ENCODE data around the gene LGR5. TPM values are rescaled to one million over a fixed set of nuclear protein-coding genes. Genes with fewer than 3 reads are reported as not detected.

The LGR5 gene
- total and polyA plus RNA-seq, 2 donors (not counting 1 experiment from before 2014, with no cell fraction given), result not detected

- H3K4me1 ChIP-seq (ENCODE audit: control insufficient read depth, extremely low read depth, insufficient read depth, low read length), result no peaks in the 10 kb centered on the region
- H3K79me2 ChIP-seq (ENCODE audit: control insufficient read depth, insufficient read depth, low read length), result no peaks in the 10 kb centered on the region
- H3K9me3 ChIP-seq (ENCODE audit: control insufficient read depth, insufficient read depth, low read depth, low read length), result no peaks in the 10 kb centered on the region
- no peak overlapping the region for H2AFZ ChIP-seq (ENCODE audit: low read length)
- H3K4me2 ChIP-seq (ENCODE audit: extremely low read depth, insufficient read depth, low read length), result no peak overlapping the region
- H3K27me3 ChIP-seq (ENCODE audit: control insufficient read depth, insufficient read depth, low read length), result no peaks in the 10 kb centered on the region
- no peak overlapping the region for H3K9ac ChIP-seq (ENCODE audit: insufficient read depth, low read length)
- H4K20me1 ChIP-seq (ENCODE audit: control insufficient read depth, extremely low read depth, insufficient read depth, low read length), result no peaks in the 10 kb centered on the region
- TF ChIP-seq CTCF (conservative IDR thresholded peaks at IDR 0.05 in 1 of 2, IDR thresholded peaks at IDR 0.05 in 1 of 2; ENCODE audit: low read depth in 1 of 2, low read length in 2 of 2) (peak in 1 of 2 donors; percentile 52), EZH2 (IDR thresholded peaks at IDR 0.05; ENCODE audit: low read length, missing control alignments) (no peak)
- no peak overlapping the region for H3K27ac ChIP-seq (ENCODE audit: insufficient read depth, low read length)
- no peaks in the 10 kb centered on the region for H3K36me3 ChIP-seq (ENCODE audit: control insufficient read depth, insufficient read depth, low read length)
- no peak overlapping the region for H3K4me3 ChIP-seq (replicated peaks in 1 of 4; ENCODE audit: control extremely low read depth in 1 of 4, insufficient read depth in 1 of 4, low read depth in 3 of 4, low read length in 4 of 4)
- DNase-seq (ENCODE audit: low read depth in 2 of 2), result peak in 1 of 2 donors; percentile 60
Measured at GRCh38 chr12:71499834-71500233, 60.2 kb downstream of the LGR5 start.

- no peak for DNase-seq (ENCODE audit: low read depth in 2 of 2)
- H3K27me3 ChIP-seq (ENCODE audit: control insufficient read depth, insufficient read depth, low read length), result no peaks in the 10 kb centered on the region
- no peaks in the 10 kb centered on the region for H3K9me3 ChIP-seq (ENCODE audit: control insufficient read depth, insufficient read depth, low read depth, low read length)
- H3K27ac ChIP-seq (ENCODE audit: insufficient read depth, low read length), result no peak overlapping the region
- TF ChIP-seq EZH2 (IDR thresholded peaks at IDR 0.05; ENCODE audit: low read length, missing control alignments), result no peak
- TF ChIP-seq CTCF (conservative IDR thresholded peaks at IDR 0.05 in 1 of 2, IDR thresholded peaks at IDR 0.05 in 1 of 2; ENCODE audit: low read depth in 1 of 2, low read length in 2 of 2), result no peak
- H2AFZ ChIP-seq (ENCODE audit: low read length), result no peak overlapping the region
- H3K4me2 ChIP-seq (ENCODE audit: extremely low read depth, insufficient read depth, low read length), result no peak overlapping the region
- no peaks in the 10 kb centered on the region for H4K20me1 ChIP-seq (ENCODE audit: control insufficient read depth, extremely low read depth, insufficient read depth, low read length)
- H3K4me3 ChIP-seq (replicated peaks in 1 of 4; ENCODE audit: control extremely low read depth in 1 of 4, insufficient read depth in 1 of 4, low read depth in 3 of 4, low read length in 4 of 4), result no peak overlapping the region
- no peak overlapping the region for H3K9ac ChIP-seq (ENCODE audit: insufficient read depth, low read length)
- no peaks in the 10 kb centered on the region for H3K4me1 ChIP-seq (ENCODE audit: control insufficient read depth, extremely low read depth, insufficient read depth, low read length)
- H3K79me2 ChIP-seq (ENCODE audit: control insufficient read depth, insufficient read depth, low read length), result no peaks in the 10 kb centered on the region
- no peaks in the 10 kb centered on the region for H3K36me3 ChIP-seq (ENCODE audit: control insufficient read depth, insufficient read depth, low read length)
Measured at GRCh38 chr12:71503579-71504391, 64.2 kb downstream of the LGR5 start.

- no peak for DNase-seq (ENCODE audit: low read depth in 2 of 2)
- Histone ChIP-seq H3K9ac (ENCODE audit: insufficient read depth, low read length) (no peak overlapping the region), H3K79me2 (ENCODE audit: control insufficient read depth, insufficient read depth, low read length) (no peaks in the 10 kb centered on the region), H3K4me2 (ENCODE audit: extremely low read depth, insufficient read depth, low read length) (no peak overlapping the region), H3K9me3 (ENCODE audit: control insufficient read depth, insufficient read depth, low read depth, low read length) (no peaks in the 10 kb centered on the region), H2AFZ (ENCODE audit: low read length) (no peak overlapping the region), H3K27ac (ENCODE audit: insufficient read depth, low read length) (no peak overlapping the region), H3K36me3 (ENCODE audit: control insufficient read depth, insufficient read depth, low read length) (no peaks in the 10 kb centered on the region), H3K4me1 (ENCODE audit: control insufficient read depth, extremely low read depth, insufficient read depth, low read length) (no peaks in the 10 kb centered on the region), H3K4me3 (replicated peaks in 1 of 4; ENCODE audit: control extremely low read depth in 1 of 4, insufficient read depth in 1 of 4, low read depth in 3 of 4, low read length in 4 of 4) (no peak overlapping the region), H4K20me1 (ENCODE audit: control insufficient read depth, extremely low read depth, insufficient read depth, low read length) (no peaks in the 10 kb centered on the region), H3K27me3 (ENCODE audit: control insufficient read depth, insufficient read depth, low read length) (no peaks in the 10 kb centered on the region)
- no peak for TF ChIP-seq EZH2 (IDR thresholded peaks at IDR 0.05; ENCODE audit: low read length, missing control alignments)
- TF ChIP-seq CTCF (conservative IDR thresholded peaks at IDR 0.05 in 1 of 2, IDR thresholded peaks at IDR 0.05 in 1 of 2; ENCODE audit: low read depth in 1 of 2, low read length in 2 of 2), result no peak
Measured at GRCh38 chr12:71504476-71504875, 64.9 kb downstream of the LGR5 start.
